H9 (cell line): ENCODE measurements around the gene CYSLTR2. TPM values are rescaled to one million over a fixed set of nuclear protein-coding genes. Genes with fewer than 3 reads are reported as not detected.

Experiments
- DNase-seq: peaks from one replicate; pipeline ENCODE4 v3.0.0-alpha.2; 2017
- H2AFZ ChIP-seq: one replicate; pipeline ENCODE4 v1.6.1; 2013; ENCODE audit warnings: mild to moderate bottlenecking, low read length, control low read depth, moderate library complexity
- H2AK5ac ChIP-seq: 2 replicates; pipeline ENCODE4 v1.6.1; 2013; ENCODE audit warnings: low read length, control low read depth, mixed read lengths; ENCODE audit not compliant: insufficient read length
- H2BK120ac ChIP-seq: one replicate; pipeline ENCODE4 v1.6.1; 2013; ENCODE audit warnings: low read depth, mild to moderate bottlenecking, low read length, control low read depth, inconsistent platforms; ENCODE audit not compliant: poor library complexity, severe bottlenecking
- H2BK12ac ChIP-seq: 2 replicates; pipeline ENCODE4 v1.6.1; 2013; ENCODE audit warnings: low read length, control low read depth, mixed read lengths, low read depth; ENCODE audit not compliant: insufficient read length
- H2BK15ac ChIP-seq: 2 replicates; pipeline ENCODE4 v1.6.1; 2013; ENCODE audit warnings: low read depth, low read length, control low read depth
- H2BK20ac ChIP-seq: one replicate; pipeline ENCODE4 v1.6.1; 2013; ENCODE audit warnings: low read depth, mild to moderate bottlenecking, low read length, control low read depth, inconsistent platforms; ENCODE audit not compliant: poor library complexity, severe bottlenecking
- H2BK5ac ChIP-seq: 2 replicates; pipeline ENCODE4 v1.6.1; 2013; ENCODE audit warnings: low read length, control low read depth, mixed read lengths; ENCODE audit not compliant: insufficient read length
- H3K14ac ChIP-seq: 2 replicates; pipeline ENCODE4 v1.6.1; 2013; ENCODE audit warnings: low read length, control low read depth; ENCODE audit not compliant: insufficient read depth
- H3K18ac ChIP-seq: 2 replicates; pipeline ENCODE4 v1.6.1; 2013; ENCODE audit warnings: low read depth, mild to moderate bottlenecking, mixed read lengths, low read length, control low read depth; ENCODE audit not compliant: insufficient read length
- H3K23ac ChIP-seq: 2 replicates; pipeline ENCODE4 v1.6.1; 2013; ENCODE audit warnings: low read length, control low read depth, mixed read lengths, low read depth; ENCODE audit not compliant: insufficient read length
- H3K23me2 ChIP-seq: 2 replicates; pipeline ENCODE4 v1.6.1; 2013; ENCODE audit warnings: low read depth, mild to moderate bottlenecking, mixed read lengths, low read length, control low read depth; ENCODE audit not compliant: insufficient read length, poor library complexity, severe bottlenecking
- H3K27ac ChIP-seq: 2 replicates; pipeline ENCODE4 v1.5.1; 2013; ENCODE audit warnings: low read length, control low read depth, mixed read lengths, low read depth; ENCODE audit not compliant: insufficient read length
- H3K27me3 ChIP-seq: 2 replicates; pipeline ENCODE4 v1.6.1; 2013; ENCODE audit warnings: low read length, control low read depth, inconsistent platforms; ENCODE audit not compliant: insufficient read depth
- H3K4ac ChIP-seq: 2 replicates; pipeline ENCODE4 v1.6.1; 2013; ENCODE audit warnings: low read depth, mild to moderate bottlenecking, control low read depth, inconsistent platforms, low read length, moderate library complexity
- H3K4me1 ChIP-seq: 2 replicates; pipeline ENCODE4 v1.6.1; 2013; ENCODE audit warnings: low read length, control low read depth, inconsistent platforms; ENCODE audit not compliant: insufficient read depth
- H3K4me2 ChIP-seq: 2 replicates; pipeline ENCODE4 v1.6.1; 2013; ENCODE audit warnings: low read length, control low read depth, mixed read lengths; ENCODE audit not compliant: insufficient read length, insufficient read depth
- H3K56ac ChIP-seq: 2 replicates; pipeline ENCODE4 v1.6.1; 2013; ENCODE audit warnings: low read depth, mild to moderate bottlenecking, mixed read lengths, low read length, control low read depth; ENCODE audit not compliant: insufficient read length
- H3K79me1 ChIP-seq: 2 replicates; pipeline ENCODE4 v1.6.1; 2013; ENCODE audit warnings: low read depth, mild to moderate bottlenecking, moderate library complexity, low read length, control low read depth, inconsistent platforms; ENCODE audit not compliant: insufficient read depth, poor library complexity, severe bottlenecking
- H3K79me2 ChIP-seq: 2 replicates; pipeline ENCODE4 v1.6.1; 2013; ENCODE audit warnings: low read length, control low read depth, inconsistent platforms; ENCODE audit not compliant: insufficient read depth
- H3K9ac ChIP-seq: 2 replicates; pipeline ENCODE4 v1.6.1; 2013; ENCODE audit warnings: low read length, control low read depth, mixed read lengths; ENCODE audit not compliant: insufficient read length; ENCODE audit errors: extremely low read depth
- H3K9me3 ChIP-seq: one replicate; pipeline ENCODE4 v1.6.1; 2013; ENCODE audit warnings: low read depth, low read length, inconsistent platforms; ENCODE audit not compliant: control insufficient read depth
- H3T11ph ChIP-seq: one replicate; pipeline ENCODE4 v1.6.1; 2013; ENCODE audit warnings: mild to moderate bottlenecking, low read length, control low read depth, inconsistent platforms
- H4K20me1 ChIP-seq: one replicate; pipeline ENCODE4 v1.6.1; 2013; ENCODE audit not compliant: control insufficient read depth, insufficient read length, insufficient read depth
- H4K5ac ChIP-seq: 2 replicates; pipeline ENCODE4 v1.6.1; 2013; ENCODE audit warnings: low read depth, mild to moderate bottlenecking, mixed read lengths, low read length, control low read depth; ENCODE audit not compliant: insufficient read length
- H4K8ac ChIP-seq: replicated peaks from 2 replicates; pipeline ENCODE4 v1.6.1; 2013; ENCODE audit warnings: low read length, control low read depth, mixed read lengths, low read depth; ENCODE audit not compliant: insufficient read length
- H4K91ac ChIP-seq: 2 replicates; pipeline ENCODE4 v1.6.1; 2013; ENCODE audit warnings: low read depth, mild to moderate bottlenecking, moderate library complexity, mixed read lengths, low read length, control low read depth; ENCODE audit not compliant: insufficient read length
- H3K27ac Mint-ChIP-seq, 3 experiments: 2 replicates in 2 of 3; 3 replicates in 1 of 3; pipeline ENCODE4 v1.8.0; 2020 to 2021; ENCODE audit warnings: mixed read lengths in 3 of 3, mild to moderate bottlenecking in 1 of 3, moderate library complexity in 1 of 3
- H3K27me3 Mint-ChIP-seq: 2 replicates; pipeline ENCODE4 v1.8.0; 2021; ENCODE audit warnings: low read depth, mild to moderate bottlenecking, moderate library complexity, mixed read lengths
- H3K36me3 Mint-ChIP-seq, 3 experiments: 2 replicates in 2 of 3; 3 replicates in 1 of 3; pipeline ENCODE4 v1.8.0; 2020 to 2021; ENCODE audit warnings: low read depth in 3 of 3, mixed read lengths in 3 of 3; ENCODE audit not compliant: insufficient read depth in 1 of 3
- H3K4me1 Mint-ChIP-seq, 2 experiments: 2 replicates each; pipeline ENCODE4 v1.8.0; 2020; ENCODE audit warnings: mixed read lengths in 2 of 2
- H3K4me3 Mint-ChIP-seq, 2 experiments: 2 replicates in 1 of 2; 3 replicates in 1 of 2; pipeline ENCODE4 v1.8.0; 2020 to 2021; ENCODE audit warnings: mild to moderate bottlenecking in 2 of 2, mixed read lengths in 2 of 2, moderate library complexity in 1 of 2
- H3K9me3 Mint-ChIP-seq, 2 experiments: 2 replicates in 1 of 2; 3 replicates in 1 of 2; pipeline ENCODE4 v1.8.0; 2020; ENCODE audit warnings: mild to moderate bottlenecking in 2 of 2, mixed read lengths in 2 of 2, moderate library complexity in 1 of 2
- CTCF ChIP-seq: fragments of 200-600 bp; sonication (generic); conservative IDR thresholded peaks from 3 replicates; pipeline ENCODE4 v1.8.0; 2021; ENCODE audit warnings: antibody characterized with exemption, mild to moderate bottlenecking
- WGBS: extraction: QIAGEN DNeasy Blood & Tissue Kit; methylation state at CpG from one replicate; pipeline ENCODE4 v1.1.7; 2013; ENCODE audit warnings: missing lambda C conversion rate, low lambda C conversion rate, mixed read lengths; ENCODE audit not compliant: insufficient read length; ENCODE audit errors: extremely low coverage; 5-methylcytosine and 5-hydroxymethylcytosine counted together
- total RNA-seq: library from RNA; stranded (reverse); gene quantifications from 2 replicates; pipeline ENCODE4 v1.2.1, GENCODE V29; 2021

CYSLTR2 gene
- total RNA-seq, 1 experiment from 2014 or later: not detected

GRCh38 chr13:48728226-48728625 lies 74.5 kb downstream of the CYSLTR2 start:
- Histone ChIP-seq H4K5ac (no peak overlapping the region), H3K27me3 (no peaks in the 10 kb centered on the region), H3K4ac (no peak overlapping the region), H4K20me1 (no peaks in the 10 kb centered on the region), H3K9me3 (no peaks in the 10 kb centered on the region), H3K4me1 (no peaks in the 10 kb centered on the region), H2BK12ac (no peak overlapping the region), H2AK5ac (no peak overlapping the region), H2BK15ac (no peak overlapping the region), H4K8ac (no peak overlapping the region), H2BK120ac (no peak overlapping the region), H3K4me2 (no peak overlapping the region), H3K23me2 (no peaks in the 10 kb centered on the region), H3K23ac (no peak overlapping the region), H3K79me1 (no peaks in the 10 kb centered on the region), H3K56ac (no peak overlapping the region), H3K27ac (no peak overlapping the region), H4K91ac (no peak overlapping the region), H2BK20ac (no peak overlapping the region), H3T11ph (no peak overlapping the region), H3K18ac (no peak overlapping the region), H2BK5ac (no peak overlapping the region), H3K79me2 (no peaks in the 10 kb centered on the region), H3K9ac (no peak overlapping the region), H3K14ac (no peak overlapping the region), H2AFZ (no peak overlapping the region)
- Mint-ChIP-seq H3K27ac (no peak overlapping the region), H3K4me1 (peaks cover 11 to 14% of the 10 kb centered on the region in 2 experiments), H3K9me3 (peaks cover 3 to 8% of the 10 kb centered on the region in 2 experiments; a peak in 4 of 5 replicates), H3K27me3 (peaks cover 11% of the 10 kb centered on the region), H3K36me3 (no peaks in the 10 kb centered on the region; a peak in 1 of 7 replicates), H3K4me3 (no peak overlapping the region)
- no peak for DNase-seq
- no CpG with 5 or more reads among the region's 2 CpGs for WGBS
- no peak for TF ChIP-seq CTCF
